ENCODE results near the gene CDC123.
"Not testable (repeated sequence)": the region's sequence is repeated elsewhere in the genome, so short reads cannot be mapped to it uniquely, and the experiment has no call there.

The CDC123 gene

DNA sequence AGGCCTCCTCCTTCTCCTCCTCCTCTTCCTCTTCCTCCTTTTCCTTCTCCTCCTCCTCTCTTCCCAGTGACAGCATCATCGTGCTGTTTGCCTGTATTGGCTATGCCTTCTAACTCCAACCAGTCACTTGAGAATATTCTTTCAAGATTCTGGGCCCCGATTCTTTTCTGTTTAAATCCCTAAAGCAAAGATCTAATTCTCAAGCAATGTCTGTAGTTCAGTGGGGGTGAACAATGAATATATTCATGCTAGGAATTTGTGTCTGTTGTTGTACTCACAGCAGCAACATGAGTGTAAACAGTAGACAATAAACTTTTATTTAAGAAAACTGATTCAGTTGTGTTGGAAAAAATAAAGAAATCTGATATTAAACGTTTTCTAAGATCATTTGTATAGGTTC is 31.0 kb upstream of the CDC123 start:
- no peak for FAIRE-seq

DNA sequence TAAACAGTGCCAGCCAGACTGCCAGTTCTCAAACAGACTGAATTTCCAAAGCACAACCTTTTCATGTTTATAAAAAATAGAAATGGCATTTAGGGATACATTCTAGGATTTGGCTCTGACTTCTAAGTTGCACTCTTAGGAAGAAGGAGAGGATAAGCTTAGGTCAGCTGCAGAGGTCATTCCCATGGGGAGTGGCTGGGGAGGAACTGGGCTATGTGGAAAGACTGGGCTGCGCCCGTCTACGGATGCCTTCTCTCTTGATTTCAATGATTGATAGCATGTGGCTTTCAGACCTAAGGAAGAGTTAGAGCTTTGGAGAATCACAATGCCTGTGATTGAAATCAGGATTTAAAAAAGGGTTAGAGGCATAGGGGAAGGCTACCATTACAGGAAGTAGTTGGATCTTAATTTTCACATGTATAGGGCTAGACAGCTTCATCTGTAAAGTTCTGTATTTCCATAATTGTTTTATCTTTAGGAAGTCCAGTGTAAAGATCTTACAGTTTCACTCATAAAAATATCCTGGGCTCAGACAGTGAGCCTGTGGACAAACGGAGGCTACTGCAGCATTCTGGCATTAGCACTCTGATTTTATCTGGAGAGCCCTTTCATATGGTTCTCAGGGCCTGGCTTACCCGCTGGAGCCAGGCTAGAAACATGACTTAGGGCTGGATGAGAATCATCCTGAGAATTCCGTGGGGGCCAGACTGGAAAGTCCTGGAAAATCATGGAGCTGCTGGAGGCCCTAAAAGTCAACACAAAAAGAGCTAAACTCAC is 29.8 kb upstream of the CDC123 start:
- FAIRE-seq (no peak), DNase-seq (ENCODE audit: insufficient read length, low spot score) (no peak)
- no peak for TF ChIP-seq SPI1 (IDR thresholded peaks at IDR 0.05; ENCODE audit: low read depth, low read length)
- no peak for TF ChIP-seq POLR2AphosphoS5 (IDR thresholded peaks at IDR 0.05; ENCODE audit: low read depth, low read length)
- TF ChIP-seq POU2F2 (IDR thresholded peaks at IDR 0.05; ENCODE audit: low read depth, low read length) = no peak
- no peak for TF ChIP-seq PAX5 (IDR thresholded peaks at IDR 0.05; ENCODE audit: insufficient read depth, low read length, severe bottlenecking)
- no peak for TF ChIP-seq POLR2A (IDR thresholded peaks at IDR 0.05; ENCODE audit: low read depth, low read length)
- TF ChIP-seq TAF1 (IDR thresholded peaks at IDR 0.05; ENCODE audit: low read depth, low read length) = no peak

More for the DNA sequence above, 31.0 kb upstream of the CDC123 start:
- DNase-seq (ENCODE audit: insufficient read length, low spot score) = no peak
- no peak for TF ChIP-seq POU2F2 (IDR thresholded peaks at IDR 0.05; ENCODE audit: low read depth, low read length)
- TF ChIP-seq TAF1 (IDR thresholded peaks at IDR 0.05; ENCODE audit: low read depth, low read length) = no peak
- no peak for TF ChIP-seq POLR2A (IDR thresholded peaks at IDR 0.05; ENCODE audit: low read depth, low read length)
- TF ChIP-seq PAX5 (IDR thresholded peaks at IDR 0.05; ENCODE audit: insufficient read depth, low read length, severe bottlenecking) = no peak
- TF ChIP-seq SPI1 (IDR thresholded peaks at IDR 0.05; ENCODE audit: low read depth, low read length) = no peak
- no peak for TF ChIP-seq POLR2AphosphoS5 (IDR thresholded peaks at IDR 0.05; ENCODE audit: low read depth, low read length)

DNA sequence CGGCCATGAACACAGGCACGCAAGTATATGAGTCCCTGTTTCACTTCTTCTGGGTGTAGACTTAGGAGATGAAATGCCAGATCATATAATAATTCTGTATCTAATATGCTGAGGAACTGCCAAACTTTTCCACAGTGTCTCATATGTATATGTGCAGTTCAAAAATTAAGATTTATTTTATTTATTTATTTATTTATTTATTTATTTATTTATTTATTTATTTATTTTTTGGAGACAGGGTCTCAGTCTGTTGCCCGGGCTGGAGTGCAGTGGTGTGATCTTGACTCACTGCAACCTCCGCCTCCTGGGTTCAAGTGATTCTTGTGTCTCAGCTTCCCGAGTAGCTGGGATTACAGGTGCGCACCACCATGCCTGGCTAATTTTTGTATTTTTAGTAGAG is 24.5 kb upstream of the CDC123 start:
- DNase-seq (ENCODE audit: insufficient read length, low spot score); FAIRE-seq: not testable (repeated sequence)

DNA sequence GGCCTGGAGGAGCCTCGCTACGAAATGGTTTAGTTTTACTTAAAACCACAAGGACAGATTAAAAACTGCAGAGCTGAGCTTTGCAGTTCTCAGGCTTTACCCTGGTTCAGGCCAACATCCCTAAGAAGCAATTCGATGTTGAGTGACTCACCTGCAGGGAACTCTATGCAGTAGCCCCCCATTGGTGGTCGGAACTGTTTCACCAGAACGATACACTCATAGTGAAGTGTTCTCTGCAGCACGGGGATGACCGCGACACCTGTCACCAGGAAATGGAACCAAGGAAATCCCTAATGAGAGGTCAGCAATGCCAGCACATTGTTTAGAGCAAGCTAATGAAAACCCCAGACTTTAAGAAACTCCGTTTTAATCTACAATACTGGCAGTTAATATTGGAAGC is 18.3 kb upstream of the CDC123 start:
- FAIRE-seq (no peak), DNase-seq (ENCODE audit: insufficient read length, low spot score) (no peak)
- TF ChIP-seq TAF1 (IDR thresholded peaks at IDR 0.05; ENCODE audit: low read depth, low read length) (no peak), POLR2A (IDR thresholded peaks at IDR 0.05; ENCODE audit: low read depth, low read length) (no peak), SPI1 (IDR thresholded peaks at IDR 0.05; ENCODE audit: low read depth, low read length) (no peak), PAX5 (IDR thresholded peaks at IDR 0.05; ENCODE audit: insufficient read depth, low read length, severe bottlenecking) (no peak), POU2F2 (IDR thresholded peaks at IDR 0.05; ENCODE audit: low read depth, low read length) (no peak), POLR2AphosphoS5 (IDR thresholded peaks at IDR 0.05; ENCODE audit: low read depth, low read length) (no peak)

DNA sequence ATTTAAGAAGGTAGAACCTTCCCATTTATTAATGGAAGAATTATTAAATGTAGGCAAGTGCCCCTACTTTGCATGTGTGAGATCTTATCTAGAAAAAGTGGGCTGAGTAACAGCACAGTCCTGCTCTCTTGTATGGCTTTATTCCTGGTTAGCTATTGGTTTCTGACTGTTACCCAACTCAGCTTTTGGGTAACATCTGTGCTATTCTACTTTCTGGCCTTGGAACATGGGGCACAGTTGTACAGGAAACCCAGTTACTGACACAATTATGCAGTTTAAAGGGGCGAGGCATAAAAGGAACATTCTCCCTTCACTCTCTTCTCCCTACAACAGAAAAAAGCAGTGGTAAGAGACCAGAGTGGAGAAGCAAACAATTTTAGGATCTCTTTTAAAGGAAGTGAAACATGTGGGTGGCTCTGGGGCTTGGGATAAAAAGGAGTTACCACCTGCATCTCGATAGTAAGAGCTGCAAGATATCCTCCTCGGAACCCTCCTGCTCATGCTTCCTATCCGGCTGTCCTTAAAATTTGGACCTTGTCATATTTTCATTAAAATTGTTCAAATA is 16.3 kb upstream of the CDC123 start:
- DNase-seq (ENCODE audit: insufficient read length, low spot score) (no peak), FAIRE-seq (no peak)
- TF ChIP-seq POLR2AphosphoS5 (IDR thresholded peaks at IDR 0.05; ENCODE audit: low read depth, low read length) (no peak), POU2F2 (IDR thresholded peaks at IDR 0.05; ENCODE audit: low read depth, low read length) (no peak), SPI1 (IDR thresholded peaks at IDR 0.05; ENCODE audit: low read depth, low read length) (peak; percentile 42; the same call in 1 of the 2 replicates)

DNA sequence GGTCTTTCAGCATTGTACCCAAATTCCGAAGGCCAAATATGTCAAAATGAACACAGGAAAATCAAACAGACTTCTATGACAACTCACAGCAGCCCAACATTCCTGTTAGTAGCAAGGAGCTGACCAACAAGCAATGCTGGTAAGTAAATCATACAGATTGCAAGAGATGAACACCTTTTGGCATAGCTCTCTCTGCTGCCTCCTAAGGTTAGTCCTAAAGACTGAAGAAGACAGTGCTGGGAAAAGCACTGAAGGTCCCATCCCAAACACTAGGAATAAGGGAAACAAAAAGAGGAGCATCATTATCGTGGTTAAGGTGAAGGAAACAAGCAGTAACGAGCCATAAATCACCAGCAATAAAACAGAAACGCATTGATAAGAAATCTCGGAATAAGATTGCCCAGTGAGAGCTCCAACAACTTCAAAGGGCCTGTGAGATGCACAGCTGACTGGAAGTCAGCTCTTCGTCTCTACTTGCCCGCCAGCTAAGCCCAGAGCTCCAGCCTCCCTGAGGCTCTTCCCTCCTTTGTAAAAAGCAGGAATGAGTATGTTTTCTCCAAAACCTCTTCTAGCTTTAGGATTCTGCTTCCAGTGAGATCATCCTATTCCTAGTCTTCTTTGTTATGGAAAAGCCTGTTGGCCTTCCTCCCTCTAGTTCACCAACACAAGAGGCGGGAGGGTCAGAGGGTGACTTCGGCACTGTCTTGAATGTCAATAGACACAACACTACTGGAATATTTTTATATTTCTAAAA is 15.6 kb upstream of the CDC123 start:
- TF ChIP-seq SPI1 (IDR thresholded peaks at IDR 0.05; ENCODE audit: low read depth, low read length) = no peak
- TF ChIP-seq POLR2A (IDR thresholded peaks at IDR 0.05; ENCODE audit: low read depth, low read length) = no peak
- DNase-seq (ENCODE audit: insufficient read length, low spot score) = no peak
- FAIRE-seq = peak; percentile 50

DNA sequence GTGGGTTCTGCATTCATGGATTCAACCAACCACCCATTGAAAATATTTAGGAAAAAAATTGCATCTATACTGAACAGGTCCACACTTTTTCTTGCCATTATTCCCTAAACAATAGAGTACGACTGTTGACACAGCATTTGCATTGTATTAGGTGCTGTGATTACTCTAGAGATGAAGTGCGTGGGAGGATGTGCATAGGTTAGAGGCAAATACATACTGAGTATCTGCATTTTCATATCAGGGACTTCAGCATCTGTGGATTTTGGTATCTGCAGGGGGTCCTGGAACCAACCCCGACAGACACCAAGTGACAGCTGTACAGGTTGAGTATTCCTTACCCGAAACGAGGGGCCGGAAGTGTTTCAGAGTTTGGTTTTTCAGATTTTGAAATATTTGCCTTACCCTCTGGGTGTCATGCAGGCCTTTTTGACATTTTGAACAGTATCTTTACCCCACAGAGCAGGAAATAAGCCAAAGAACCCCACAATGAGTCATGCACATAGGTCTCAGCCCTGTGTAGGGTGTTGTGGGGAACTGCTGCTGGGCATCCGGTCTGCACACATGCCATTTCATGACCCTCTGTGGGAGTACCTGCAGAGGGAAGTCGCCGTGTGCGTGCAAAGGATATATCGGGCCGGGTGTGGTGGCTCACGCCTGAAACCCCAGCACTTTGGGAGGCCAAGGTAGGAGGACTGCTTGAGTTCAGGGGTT is 14.8 kb upstream of the CDC123 start:
- no peak for DNase-seq (ENCODE audit: insufficient read length, low spot score)
- peak; percentile 26 for FAIRE-seq
- TF ChIP-seq POLR2AphosphoS5 (IDR thresholded peaks at IDR 0.05; ENCODE audit: low read depth, low read length) (no peak), POLR2A (IDR thresholded peaks at IDR 0.05; ENCODE audit: low read depth, low read length) (no peak), SPI1 (IDR thresholded peaks at IDR 0.05; ENCODE audit: low read depth, low read length) (no peak), POU2F2 (IDR thresholded peaks at IDR 0.05; ENCODE audit: low read depth, low read length) (no peak), TAF1 (IDR thresholded peaks at IDR 0.05; ENCODE audit: low read depth, low read length) (no peak), PAX5 (IDR thresholded peaks at IDR 0.05; ENCODE audit: insufficient read depth, low read length, severe bottlenecking) (no peak)

DNA sequence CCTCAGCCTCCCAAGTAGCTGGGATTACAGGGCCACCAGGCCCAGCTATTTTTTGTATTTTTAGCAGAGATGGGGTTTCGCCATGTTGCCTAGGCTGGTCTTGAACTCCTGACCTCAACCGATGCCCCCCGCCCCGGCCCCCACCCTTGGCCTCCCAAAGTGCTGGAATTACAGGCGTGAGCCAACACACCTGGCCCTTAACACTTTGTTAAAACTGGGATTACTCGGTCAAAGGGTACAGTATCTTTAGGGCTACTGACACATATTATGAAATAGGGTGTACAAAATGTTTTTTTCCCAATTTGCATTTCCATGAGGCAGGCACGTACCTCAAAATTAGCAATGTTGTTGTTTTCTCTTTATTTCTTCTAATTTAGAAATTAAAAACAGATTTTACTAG is 11.8 kb upstream of the CDC123 start:
- TF ChIP-seq POLR2A (IDR thresholded peaks at IDR 0.05; ENCODE audit: low read depth, low read length) (no peak), TAF1 (IDR thresholded peaks at IDR 0.05; ENCODE audit: low read depth, low read length) (no peak), SPI1 (IDR thresholded peaks at IDR 0.05; ENCODE audit: low read depth, low read length) (no peak), PAX5 (IDR thresholded peaks at IDR 0.05; ENCODE audit: insufficient read depth, low read length, severe bottlenecking) (no peak), POU2F2 (IDR thresholded peaks at IDR 0.05; ENCODE audit: low read depth, low read length) (no peak), POLR2AphosphoS5 (IDR thresholded peaks at IDR 0.05; ENCODE audit: low read depth, low read length) (no peak)
- no peak for FAIRE-seq
- no peak for DNase-seq (ENCODE audit: insufficient read length, low spot score)

DNA sequence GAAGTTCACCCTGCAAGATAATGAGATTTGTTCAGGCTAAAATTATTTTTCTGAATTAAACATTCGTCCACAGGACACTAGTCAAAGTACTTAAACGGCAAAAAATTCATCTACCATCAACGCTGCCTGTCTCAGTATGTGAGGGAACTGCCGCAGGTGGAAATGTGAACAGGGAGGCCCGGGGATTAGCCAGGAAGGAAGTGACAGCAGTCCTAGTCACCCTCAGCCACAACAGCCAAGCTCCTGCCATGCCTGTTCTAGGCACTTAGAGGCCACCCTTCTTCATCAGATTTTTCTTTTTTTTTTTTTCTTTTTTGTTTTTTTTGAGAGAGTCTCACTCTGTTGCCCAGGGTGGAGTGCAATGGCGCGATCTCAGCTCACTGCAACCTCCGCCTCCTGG is 9.7 kb upstream of the CDC123 start:
- no peak for DNase-seq (ENCODE audit: insufficient read length, low spot score)
- TF ChIP-seq POLR2AphosphoS5 (IDR thresholded peaks at IDR 0.05; ENCODE audit: low read depth, low read length) (no peak), SPI1 (IDR thresholded peaks at IDR 0.05; ENCODE audit: low read depth, low read length) (no peak), TAF1 (IDR thresholded peaks at IDR 0.05; ENCODE audit: low read depth, low read length) (no peak), PAX5 (IDR thresholded peaks at IDR 0.05; ENCODE audit: insufficient read depth, low read length, severe bottlenecking) (no peak), POU2F2 (IDR thresholded peaks at IDR 0.05; ENCODE audit: low read depth, low read length) (no peak), POLR2A (IDR thresholded peaks at IDR 0.05; ENCODE audit: low read depth, low read length) (no peak)
- FAIRE-seq = no peak

Measured in GM12891 (cell line).